ENCODE data around the gene CYBC1.
A peak's percentile ranks its signal among the peaks of the same experiment; 100 is the strongest.

CYBC1 gene

GRCh38 chr17:82414548-82415281, 35.8 kb downstream of the CYBC1 start (continued):
- TF ChIP-seq BCL6B (tag by site-specific recombination; IDR thresholded peaks at IDR 0.05), result no peak
- no peak for TF ChIP-seq SCRT2 (tag by site-specific recombination; IDR thresholded peaks at IDR 0.05)
- TF ChIP-seq RBAK (tag by site-specific recombination; IDR thresholded peaks at IDR 0.05), result no peak
- TF ChIP-seq ZNF510 (tag by site-specific recombination; IDR thresholded peaks at IDR 0.05; ENCODE audit: insufficient replicate concordance), result no peak
- TF ChIP-seq PRDM4 (tag by site-specific recombination; IDR thresholded peaks at IDR 0.05), result no peak
- no peak for TF ChIP-seq ZNF473 (tag by site-specific recombination; IDR thresholded peaks at IDR 0.05)
- no peak for TF ChIP-seq EGR2 (tag by site-specific recombination; IDR thresholded peaks at IDR 0.05; ENCODE audit: low read depth)
- TF ChIP-seq ZNF211 (tag by site-specific recombination; IDR thresholded peaks at IDR 0.05; ENCODE audit: low read depth), result no peak
- TF ChIP-seq ZNF521 (tag by site-specific recombination; IDR thresholded peaks at IDR 0.05), result no peak
- no peak for TF ChIP-seq ZIC2 (tag by site-specific recombination; IDR thresholded peaks at IDR 0.05)
- peak; percentile 40; the same call in 1 of the 2 replicates for TF ChIP-seq ZNF394 (tag by site-specific recombination; IDR thresholded peaks at IDR 0.05; ENCODE audit: borderline replicate concordance)
- TF ChIP-seq ZBTB7A (tag by site-specific recombination; IDR thresholded peaks at IDR 0.05; ENCODE audit: low read depth), result no peak
- no peak for TF ChIP-seq SP2 (tag by site-specific recombination; IDR thresholded peaks at IDR 0.05)
- no peak for TF ChIP-seq ZSCAN16 (tag by site-specific recombination; IDR thresholded peaks at IDR 0.05)
- peak; percentile 59; the same call in 1 of the 2 replicates for TF ChIP-seq KLF8 (tag by site-specific recombination; IDR thresholded peaks at IDR 0.05)
- no peak for TF ChIP-seq ZBTB48 (tag by site-specific recombination; IDR thresholded peaks at IDR 0.05)
- TF ChIP-seq ZNF146 (tag by site-specific recombination; IDR thresholded peaks at IDR 0.05), result no peak
- no peak for TF ChIP-seq ZNF529 (tag by site-specific recombination; IDR thresholded peaks at IDR 0.05; ENCODE audit: insufficient replicate concordance)
- TF ChIP-seq, protein P1, sequence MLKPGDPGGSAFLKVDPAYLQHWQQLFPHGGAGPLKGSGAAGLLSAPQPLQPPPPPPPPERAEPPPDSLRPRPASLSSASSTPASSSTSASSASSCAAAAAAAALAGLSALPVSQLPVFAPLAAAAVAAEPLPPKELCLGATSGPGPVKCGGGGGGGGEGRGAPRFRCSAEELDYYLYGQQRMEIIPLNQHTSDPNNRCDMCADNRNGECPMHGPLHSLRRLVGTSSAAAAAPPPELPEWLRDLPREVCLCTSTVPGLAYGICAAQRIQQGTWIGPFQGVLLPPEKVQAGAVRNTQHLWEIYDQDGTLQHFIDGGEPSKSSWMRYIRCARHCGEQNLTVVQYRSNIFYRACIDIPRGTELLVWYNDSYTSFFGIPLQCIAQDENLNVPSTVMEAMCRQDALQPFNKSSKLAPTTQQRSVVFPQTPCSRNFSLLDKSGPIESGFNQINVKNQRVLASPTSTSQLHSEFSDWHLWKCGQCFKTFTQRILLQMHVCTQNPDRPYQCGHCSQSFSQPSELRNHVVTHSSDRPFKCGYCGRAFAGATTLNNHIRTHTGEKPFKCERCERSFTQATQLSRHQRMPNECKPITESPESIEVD (tag by site-specific recombination; IDR thresholded peaks at IDR 0.05), result no peak
- TF ChIP-seq, protein P2, sequence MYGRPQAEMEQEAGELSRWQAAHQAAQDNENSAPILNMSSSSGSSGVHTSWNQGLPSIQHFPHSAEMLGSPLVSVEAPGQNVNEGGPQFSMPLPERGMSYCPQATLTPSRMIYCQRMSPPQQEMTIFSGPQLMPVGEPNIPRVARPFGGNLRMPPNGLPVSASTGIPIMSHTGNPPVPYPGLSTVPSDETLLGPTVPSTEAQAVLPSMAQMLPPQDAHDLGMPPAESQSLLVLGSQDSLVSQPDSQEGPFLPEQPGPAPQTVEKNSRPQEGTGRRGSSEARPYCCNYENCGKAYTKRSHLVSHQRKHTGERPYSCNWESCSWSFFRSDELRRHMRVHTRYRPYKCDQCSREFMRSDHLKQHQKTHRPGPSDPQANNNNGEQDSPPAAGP (tag by site-specific recombination; IDR thresholded peaks at IDR 0.05), result no peak
- TF ChIP-seq, protein P3, sequence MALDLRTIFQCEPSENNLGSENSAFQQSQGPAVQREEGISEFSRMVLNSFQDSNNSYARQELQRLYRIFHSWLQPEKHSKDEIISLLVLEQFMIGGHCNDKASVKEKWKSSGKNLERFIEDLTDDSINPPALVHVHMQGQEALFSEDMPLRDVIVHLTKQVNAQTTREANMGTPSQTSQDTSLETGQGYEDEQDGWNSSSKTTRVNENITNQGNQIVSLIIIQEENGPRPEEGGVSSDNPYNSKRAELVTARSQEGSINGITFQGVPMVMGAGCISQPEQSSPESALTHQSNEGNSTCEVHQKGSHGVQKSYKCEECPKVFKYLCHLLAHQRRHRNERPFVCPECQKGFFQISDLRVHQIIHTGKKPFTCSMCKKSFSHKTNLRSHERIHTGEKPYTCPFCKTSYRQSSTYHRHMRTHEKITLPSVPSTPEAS (tag by site-specific recombination; IDR thresholded peaks at IDR 0.05), result no peak
- peak; percentile 77; the same call in 1 of the 2 replicates for TF ChIP-seq HOXC10 (CRISPR knock-in tag; IDR thresholded peaks at IDR 0.05)
- TF ChIP-seq ZXDB (tag by site-specific recombination; IDR thresholded peaks at IDR 0.05), result no peak
- TF ChIP-seq ZNF221 (tag by site-specific recombination; IDR thresholded peaks at IDR 0.05; ENCODE audit: borderline replicate concordance), result no peak
- TF ChIP-seq FEZF1 (tag by site-specific recombination; IDR thresholded peaks at IDR 0.05), result no peak
- TF ChIP-seq ZNF174 (tag by site-specific recombination; IDR thresholded peaks at IDR 0.05), result no peak
- TF ChIP-seq ZFP37 (tag by site-specific recombination; IDR thresholded peaks at IDR 0.05), result peak; percentile 65
- TF ChIP-seq ZNF280C (tag by site-specific recombination; IDR thresholded peaks at IDR 0.05), result no peak
- TF ChIP-seq YY2 (tag by site-specific recombination; IDR thresholded peaks at IDR 0.05), result no peak
- TF ChIP-seq ZNF132 (tag by site-specific recombination; IDR thresholded peaks at IDR 0.05; ENCODE audit: borderline replicate concordance), result no peak
- no peak for TF ChIP-seq GLI2 (tag by site-specific recombination; IDR thresholded peaks at IDR 0.05; ENCODE audit: borderline replicate concordance, low read depth)
